NCI-H446 treated with DMSO at 0.1 percent for 48 hours (cell line): ENCODE measurements around the gene REG4.
"Not testable (repeated sequence)": the region's sequence is repeated elsewhere in the genome, so short reads cannot be mapped to it uniquely, and the experiment has no call there.

ENCODE experiments used
- DNase-seq: peaks from one replicate; lab custom pipeline; 2025; lab: John Stamatoyannopoulos, UW

The REG4 gene

DNA sequence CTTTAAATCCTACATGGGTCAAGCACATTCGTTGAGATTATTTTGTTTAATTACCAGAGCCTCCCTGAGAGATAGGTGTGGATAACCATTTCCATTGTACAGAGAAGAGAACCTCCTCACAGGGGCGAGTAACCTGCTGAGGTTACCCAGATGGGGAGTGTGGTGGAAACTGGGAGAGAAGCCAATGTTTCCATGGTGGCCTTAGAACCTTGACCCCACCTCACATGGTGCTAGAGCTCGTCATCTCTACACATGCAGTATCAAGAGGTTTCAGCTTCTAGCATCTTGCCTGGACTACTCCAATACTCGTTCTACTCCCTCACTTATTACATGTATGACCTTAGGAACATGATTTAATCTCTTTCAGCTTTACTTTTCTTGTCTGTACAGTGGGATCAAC, 4.8 kb downstream of the REG4 start:
- no peak for DNase-seq

DNA sequence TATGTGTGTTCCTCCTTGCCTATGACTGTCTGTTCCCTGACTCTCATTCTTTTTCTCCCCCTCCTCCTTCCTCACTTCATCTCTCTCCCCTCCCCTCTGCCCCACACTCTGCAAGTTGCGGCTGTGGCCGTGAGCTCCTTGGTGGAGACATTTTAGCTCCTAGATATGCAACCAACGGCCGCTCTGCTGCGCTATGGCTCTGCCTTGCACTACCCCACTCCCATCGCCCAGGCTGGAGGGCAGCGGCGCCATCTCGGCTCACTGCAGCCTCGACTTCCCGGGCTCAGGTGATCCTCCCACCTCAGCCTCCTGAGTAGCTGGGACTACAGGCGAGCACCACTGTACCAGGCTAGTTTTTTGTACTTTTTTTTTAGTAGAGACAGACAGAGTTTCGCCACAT, 5.5 kb downstream of the REG4 start:
- no peak for DNase-seq

DNA sequence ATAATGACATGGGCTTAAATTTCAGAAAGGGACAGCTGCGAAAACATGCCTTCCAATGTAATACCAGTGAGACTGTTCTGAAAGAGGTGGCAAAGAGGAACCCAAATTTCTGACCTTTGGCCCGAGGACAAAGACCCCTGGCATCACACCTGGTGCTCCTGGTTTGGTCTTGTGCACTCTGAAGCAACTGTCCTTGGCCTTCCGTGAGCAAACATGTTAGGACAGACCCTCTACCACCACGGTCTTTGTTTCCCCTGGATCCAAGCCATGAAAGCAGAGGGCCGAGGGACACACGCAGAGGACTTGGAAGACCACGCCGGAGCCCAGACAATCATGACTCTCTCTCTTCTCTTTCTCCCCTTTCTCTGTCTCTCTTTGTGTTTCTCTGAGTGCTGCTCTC, 6.0 kb downstream of the REG4 start:
- no peak for DNase-seq

DNA sequence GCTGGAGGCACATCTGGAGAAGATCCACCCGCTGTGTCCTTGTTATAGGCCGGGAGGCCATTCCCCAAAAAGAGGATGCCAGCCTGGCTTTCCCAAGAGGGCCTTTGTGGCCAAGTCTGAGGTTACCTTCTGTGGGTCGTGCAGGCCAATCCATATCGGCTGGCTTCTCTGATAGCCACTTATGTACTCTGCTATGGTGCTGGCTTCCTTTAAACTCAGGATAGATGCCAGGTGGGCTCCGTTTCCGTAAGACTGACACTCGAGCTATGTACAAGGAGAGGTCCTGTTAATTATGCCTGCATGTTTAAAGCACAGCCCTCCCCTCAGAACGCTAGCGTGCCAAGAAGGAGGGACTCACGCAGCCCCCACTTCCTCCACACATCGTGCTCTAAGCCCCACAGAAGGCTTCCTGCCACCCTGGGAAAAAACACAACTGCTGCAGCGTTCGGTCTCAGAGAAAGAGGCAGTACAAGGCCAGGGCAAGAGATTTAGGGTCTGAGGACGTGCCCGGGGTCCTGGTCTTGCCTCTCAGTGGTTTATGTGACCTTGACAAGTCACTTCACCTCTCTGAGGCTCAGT, 11.6 kb downstream of the REG4 start:
- DNase-seq: no peak

DNA sequence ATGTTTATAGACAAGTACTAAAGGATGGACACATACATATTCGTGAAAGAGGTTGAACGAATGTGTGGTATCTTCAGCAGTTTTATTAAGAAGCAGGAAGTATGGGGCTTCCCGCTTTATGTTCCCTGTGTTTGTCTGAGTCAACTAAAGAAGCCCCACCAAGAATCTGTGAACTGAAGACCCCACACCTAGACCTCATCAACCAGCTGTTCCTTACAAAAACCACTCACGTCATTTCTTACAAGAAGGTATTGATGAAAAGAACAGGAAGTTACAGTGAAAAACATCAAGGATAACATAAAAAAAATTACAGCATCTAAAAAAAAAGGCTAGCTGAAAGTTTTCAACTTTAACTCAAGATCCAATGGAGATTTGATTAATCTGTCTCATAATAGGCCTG, 12.3 kb downstream of the REG4 start:
- DNase-seq: no peak

DNA sequence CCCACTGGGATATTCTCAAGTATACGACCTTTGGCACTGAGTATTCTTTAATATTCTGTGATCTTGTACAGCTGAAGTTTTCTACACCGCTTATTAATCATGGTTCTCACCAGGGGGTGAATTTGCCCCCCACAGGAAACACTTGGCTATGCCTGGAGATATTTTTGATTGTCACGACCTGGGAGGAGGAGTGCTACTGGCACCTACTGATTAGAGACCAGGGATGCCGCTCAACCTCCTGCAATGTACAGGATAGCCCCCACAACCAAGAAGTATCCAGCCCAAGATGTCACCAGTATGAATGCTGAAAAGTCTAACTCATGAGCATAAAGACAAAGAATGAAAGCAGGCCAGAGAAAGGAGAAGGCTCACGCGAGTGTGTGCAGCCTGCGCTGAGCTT, 13.7 kb downstream of the REG4 start:
- DNase-seq: no peak

DNA sequence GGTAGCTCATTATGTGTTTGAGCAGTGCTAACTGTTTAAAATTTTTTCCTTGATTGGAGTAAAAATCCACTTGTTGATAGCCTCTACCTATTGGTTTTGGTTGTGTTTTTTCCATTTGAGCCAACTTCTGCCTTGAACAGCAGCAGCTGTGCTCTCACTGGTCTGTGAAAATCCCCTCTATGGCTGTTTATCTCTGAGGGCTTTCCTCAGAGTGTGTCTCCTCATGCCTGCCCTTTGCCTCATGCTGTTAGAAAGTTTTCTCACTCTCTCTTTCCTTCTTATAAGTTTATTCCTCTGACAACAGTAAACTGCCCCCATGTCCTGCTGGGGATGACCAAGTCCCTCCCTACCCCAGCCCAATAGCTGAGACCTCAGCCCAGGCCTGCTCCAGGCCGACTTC, 14.1 kb downstream of the REG4 start:
- no peak for DNase-seq

DNA sequence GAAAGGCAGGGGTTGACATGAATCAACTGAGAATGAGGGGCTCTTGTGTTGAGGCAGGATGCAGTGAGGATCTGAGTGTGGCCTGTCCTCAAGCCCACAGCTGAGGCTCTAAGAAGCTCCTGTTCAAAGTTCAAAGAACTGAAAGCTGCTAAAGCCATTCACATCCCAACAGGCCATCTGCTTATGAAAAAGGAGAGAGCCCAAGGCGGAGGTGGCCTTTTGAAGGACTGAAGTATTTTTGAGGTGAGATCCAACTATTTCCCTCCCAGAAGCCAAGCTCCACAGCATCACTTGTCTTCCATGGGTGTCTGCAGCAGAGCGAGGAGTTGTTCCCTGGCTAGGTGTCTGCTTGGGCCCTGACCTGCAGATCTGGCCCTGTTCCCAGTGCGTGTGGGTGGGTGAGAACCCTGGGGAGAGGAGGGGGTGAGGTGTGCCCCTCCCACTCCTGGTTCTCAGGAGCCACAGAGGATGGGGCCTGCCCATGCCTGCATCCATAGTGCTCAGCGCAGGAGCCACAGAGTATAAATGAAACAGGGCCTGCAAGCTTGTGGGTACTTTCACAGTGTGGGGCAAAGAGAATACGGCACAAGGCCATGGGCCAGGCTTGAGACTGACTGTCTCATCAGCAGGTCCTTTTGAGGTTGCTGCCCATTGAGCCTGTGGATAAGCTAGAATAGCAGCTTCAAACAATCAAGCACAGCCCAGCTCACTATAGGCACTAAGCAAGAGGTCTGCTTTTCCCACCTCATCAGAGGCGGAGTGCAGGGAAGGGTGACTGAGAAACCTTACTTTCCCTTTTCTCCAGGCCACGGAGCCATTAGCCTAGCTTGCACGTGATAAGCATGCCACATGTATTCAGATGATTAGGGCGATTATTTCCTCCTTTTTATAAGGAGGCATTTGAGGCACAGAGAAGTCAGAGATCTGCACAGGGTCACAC, 15.7 kb downstream of the REG4 start:
- DNase-seq: no peak

DNA sequence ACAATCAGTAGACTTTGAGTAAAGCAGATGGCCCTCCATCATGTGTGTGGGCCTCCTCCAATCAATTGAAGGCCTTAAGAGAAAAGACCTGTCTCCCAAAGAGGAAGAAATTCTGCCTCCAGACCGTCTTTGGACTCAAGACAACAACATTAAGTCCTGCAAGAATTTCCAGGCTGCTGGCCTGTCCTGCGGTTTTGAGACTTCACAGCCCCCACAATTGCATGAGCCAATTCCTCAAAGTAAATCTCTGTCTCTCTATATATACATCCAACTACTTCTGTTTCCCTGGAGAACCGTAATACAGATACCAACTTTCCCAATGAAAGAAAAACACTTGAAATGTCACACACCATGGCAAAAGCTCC, 16.4 kb downstream of the REG4 start:
- DNase-seq: no peak

DNA sequence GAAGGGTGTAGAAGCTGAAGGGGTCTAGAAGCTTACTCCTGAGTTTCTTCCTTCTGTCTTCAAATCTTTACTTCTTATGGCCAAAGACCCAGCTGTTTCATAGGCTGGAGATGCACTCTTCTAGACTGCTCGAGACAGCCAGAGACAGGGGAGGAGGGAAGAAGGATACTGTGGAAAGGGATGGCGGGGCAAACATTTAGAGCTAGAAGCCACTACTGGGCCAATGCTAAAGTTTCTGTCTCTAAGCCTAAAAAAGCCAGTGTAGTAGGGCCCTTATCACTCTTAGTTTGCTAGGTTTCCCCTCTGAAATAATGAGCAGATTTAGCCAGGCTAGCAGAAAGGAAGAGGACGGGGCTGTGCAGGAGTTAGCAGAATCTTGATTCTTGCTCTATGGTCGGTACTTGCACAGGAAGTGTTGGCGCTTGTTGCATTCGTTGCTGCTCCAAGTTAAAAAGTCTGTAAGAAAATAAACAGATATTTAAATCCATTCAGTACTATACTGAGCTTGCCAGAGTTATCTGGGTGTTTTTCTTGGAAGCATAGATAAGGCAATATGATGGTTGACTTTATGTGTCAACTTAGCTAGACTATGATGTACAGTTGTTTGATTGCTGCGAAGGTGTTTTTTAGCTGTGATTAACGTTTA, 16.9 kb downstream of the REG4 start:
- DNase-seq: no peak

DNA sequence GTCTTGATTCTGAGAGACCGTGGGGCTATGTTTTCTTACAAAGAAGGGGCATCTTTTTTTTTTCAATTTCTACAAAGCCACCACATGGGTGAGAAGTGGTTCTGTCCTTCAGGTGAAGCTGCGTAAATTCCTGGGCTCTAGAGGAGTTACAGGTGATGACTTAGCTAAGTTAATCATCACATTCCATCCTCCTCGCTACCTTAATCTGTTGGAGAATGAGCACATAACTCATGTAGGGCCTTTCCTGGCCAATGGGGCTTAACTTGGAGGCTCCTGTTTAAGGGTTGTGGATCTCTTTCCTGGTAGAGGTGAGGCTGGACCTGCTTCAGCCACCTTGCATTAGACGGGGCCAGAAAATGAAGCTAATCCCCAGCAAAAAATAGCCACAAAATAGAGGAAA, 19.9 kb downstream of the REG4 start:
- DNase-seq: no peak

DNA sequence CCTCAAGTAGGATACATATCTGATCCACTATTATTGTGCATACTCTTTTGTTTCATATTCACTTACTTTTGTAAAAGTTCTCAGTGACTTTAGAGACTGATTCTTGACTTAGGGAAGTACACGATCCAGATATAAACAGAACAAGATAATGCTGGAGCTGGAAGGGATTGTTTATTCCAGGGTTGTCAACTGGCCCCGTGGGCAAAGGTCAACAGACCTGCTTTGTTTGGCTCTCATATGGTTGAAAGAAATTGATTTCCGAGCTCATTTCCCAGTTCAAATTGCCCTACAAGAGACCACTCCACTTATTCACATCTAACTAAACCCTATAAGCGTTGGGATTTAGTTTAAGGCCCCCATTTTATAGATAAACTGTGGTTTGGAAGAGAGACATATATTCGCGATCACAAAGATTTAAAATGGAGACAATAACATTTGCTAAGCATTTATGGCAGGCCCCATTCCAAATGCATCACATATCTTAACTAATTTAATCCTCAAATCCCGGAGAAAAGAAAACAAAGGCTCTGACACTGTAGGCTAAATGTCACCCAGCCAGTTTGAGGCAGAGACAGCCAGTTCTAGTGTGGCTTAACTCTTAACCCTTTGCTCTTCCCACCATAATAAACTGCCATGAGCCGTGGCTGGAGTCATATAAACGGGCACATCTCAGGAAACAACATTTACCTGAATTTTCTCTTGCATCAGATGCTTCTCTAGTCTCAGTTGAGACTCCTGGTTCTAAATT, 20.6 kb downstream of the REG4 start:
- no peak for DNase-seq

DNA sequence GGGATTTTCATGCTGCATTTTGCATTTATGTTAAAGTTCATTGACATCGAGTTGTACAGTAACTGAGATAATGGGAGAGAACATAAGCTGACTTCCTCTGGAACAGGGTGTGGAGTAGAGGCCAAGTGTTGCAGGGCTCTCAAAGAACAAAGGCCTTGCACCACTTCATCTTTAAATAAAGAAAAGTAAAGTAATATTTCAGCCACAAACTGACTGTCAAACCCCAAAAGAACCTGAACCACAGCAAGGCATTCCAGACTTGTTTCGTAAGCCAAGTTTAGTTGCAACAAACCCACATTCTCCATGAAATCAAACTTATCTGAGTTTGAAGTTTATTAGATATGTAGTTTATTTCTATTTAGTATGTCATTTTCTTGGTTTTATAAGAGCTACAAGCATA, 23.5 kb downstream of the REG4 start:
- DNase-seq: no peak

DNA sequence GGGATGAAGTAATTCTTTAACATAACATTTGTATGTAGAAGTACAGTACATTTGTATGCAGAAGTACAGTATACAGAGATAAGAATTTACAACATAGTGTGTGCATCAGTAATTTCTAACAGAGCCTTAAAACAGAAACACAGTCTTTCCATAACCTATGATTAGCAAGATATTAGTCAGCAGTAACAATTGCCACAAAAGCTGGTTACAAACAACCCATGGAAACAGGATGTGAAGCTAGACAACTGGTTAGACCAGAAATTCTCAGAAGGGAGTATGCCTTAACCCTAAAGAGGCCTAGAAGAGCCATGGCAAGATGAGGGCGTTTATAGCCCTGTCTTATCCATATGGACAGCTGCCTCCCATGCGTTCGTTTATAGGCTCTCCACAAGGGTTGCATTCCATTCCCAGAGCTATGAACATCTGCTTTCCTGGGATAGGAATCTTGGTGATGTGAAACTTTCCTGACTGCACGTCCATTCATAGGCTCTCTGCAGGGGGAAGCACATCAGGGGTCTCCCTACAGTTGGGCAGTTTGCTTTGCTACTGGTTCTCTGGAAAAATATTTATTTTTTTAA, 24.7 kb downstream of the REG4 start:
- DNase-seq: not testable (repeated sequence)

DNA sequence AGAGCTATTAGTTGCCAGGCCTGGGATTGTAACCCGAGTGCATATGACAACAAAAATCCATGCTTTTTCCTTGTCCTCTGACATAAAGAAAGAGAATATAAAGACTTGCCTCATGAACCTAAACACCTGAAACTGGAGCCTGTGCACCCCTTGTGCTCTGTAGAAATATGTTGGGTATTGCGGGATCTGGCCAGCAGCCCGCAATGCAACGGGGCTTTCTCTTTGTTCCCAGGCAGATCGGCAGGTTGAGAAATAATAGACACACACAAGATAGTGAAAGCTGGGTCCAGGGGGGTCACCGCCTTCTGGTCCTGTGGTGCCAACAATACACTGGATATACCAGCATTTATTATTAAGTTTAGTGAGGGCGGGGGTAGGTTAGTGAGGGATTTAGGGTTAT, 25.2 kb downstream of the REG4 start:
- not testable (repeated sequence) for DNase-seq

DNA sequence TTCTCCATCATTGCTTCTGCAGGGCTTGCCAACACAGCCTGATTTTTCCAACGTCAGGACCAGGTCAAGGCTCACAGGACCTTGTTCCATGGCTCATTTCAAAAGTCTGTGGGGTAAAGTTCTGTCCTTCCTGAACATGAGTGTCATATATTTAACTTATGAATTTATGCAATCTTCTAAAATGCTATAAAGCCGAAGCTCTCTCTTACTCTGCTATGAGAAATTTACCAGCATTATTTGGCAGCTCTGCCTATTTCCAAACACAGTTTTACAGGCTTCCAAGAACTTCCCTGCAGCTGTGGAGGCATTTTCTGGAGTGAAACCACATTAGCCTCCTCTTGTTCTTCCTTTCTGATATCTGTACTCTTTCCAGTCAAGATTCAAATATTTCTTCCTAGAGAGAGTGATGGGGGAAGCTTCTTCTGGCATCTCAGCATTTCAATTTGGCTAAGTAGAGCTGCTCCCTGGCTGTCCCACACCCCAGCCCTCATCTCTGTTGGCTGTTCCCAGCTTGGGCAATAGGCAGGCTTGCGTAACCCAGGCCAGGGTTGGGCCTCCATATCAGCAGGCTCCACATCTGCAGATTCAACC, 27.0 kb downstream of the REG4 start:
- DNase-seq: no peak

DNA sequence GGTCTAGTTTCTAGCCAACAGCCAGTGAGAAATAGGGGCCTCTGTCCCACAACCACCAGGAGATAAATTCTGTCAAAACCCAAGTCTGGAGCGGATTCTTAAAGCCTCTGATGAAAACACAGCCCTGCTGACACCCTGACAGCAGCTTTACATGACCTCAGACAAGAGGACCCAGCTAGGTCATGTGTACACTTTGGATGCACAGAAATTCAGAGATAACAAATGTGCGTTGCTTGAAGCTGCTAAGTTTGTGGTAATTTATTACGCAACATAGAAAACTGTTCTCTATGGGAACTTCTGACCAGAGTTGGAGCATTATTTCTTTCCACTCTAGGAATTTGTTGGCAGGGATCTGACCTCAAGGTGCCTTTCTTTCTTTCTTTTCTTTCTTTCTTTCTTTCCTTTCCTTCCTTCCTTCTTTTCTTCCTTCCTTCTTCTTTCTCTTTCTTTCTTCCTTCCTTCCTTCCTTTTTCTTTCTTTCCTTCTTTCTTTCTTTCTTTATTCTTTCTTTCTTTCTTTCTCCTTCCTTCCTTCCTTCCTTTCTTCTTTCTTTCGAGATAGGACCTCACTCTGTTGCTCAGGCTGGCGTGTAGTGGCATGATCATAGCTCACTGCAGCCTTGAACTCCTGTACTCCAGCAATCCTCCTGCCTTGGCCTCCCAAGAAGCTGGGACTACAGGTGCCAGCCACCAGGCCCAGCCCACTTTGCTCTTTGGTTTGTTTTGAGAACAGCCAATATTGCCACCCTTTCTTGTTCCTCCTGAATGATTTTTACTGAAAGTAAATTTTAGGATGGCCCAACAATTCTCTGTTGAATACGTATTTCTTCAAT, 27.7 kb downstream of the REG4 start:
- DNase-seq: no peak

DNA sequence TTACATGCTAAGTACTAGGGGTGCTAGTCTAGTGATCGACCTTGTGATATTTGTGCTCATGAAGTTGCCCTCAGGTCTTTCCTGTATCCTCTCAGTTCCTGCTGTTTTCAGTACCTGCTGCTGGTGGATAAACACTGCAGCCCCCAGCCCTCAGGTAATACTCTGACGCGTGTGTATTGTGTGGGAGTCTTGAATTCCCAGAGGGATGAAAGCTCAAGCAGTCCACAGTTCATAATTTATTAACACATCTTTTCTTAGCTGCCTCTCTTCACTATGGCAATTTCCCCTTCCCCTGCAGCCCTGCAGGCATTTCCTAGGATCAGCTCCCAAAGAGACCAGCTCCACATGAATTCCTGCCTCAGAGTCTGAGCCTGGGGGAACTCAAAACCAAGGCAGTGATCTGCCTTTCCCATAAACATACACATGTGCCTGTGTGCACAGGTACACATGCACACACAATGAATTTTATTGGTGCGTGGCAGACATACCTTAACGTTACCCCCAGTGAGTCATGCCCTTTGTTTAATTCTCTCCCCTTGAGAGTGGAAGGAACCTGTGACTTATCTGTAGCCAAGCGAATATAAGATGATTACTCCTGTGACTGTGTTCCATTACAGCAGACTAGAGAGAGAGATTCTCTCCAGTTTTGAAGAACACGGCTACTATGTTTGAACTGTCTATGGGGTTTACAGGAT, 28.5 kb downstream of the REG4 start:
- no peak for DNase-seq

DNA sequence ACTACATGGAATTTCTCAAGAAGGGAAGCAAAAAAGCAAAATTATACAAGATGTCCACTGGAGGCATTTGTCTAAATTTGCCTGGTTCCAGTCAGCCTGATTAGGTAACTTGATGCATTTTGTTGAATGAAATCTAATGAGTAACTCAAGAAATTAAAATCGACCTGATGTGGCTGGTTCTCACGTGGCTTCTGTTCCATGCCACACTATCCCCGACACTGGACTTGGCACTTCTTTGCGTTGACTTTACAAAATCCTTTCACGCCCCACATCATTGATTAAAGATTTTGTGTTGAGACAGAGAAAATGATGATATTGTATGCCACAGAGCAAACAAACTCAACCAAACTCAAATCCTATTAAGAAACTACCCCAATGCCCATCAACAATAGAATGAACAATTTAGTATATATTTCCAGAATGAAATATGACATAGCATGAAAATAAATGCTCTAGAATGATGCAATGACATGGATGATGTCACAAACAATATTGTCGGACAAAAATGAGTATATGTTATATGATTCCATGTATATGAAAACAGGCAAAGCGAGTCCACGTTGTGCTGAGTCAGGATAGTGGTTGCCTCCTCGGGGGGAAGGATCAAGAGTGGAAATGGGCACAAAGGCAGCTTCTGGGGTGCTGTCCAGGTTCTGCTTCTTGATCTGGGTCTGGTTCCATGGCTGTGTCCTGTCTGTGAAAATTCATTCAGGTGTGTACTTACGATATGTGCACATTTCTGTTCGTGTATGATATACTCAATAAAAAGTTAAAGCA, 29.6 kb downstream of the REG4 start:
- DNase-seq: no peak
